GM18508 (cell line): ENCODE measurements around the gene LPP.

Experiments
- ATAC-seq: cut with Tn5 transposase; IDR thresholded peaks from one replicate; pipeline ENCODE4 v1.9.1; 2021; ENCODE audit warnings: moderate number of reproducible peaks; ENCODE audit not compliant: insufficient read depth, unreplicated experiment

The LPP gene

DNA sequence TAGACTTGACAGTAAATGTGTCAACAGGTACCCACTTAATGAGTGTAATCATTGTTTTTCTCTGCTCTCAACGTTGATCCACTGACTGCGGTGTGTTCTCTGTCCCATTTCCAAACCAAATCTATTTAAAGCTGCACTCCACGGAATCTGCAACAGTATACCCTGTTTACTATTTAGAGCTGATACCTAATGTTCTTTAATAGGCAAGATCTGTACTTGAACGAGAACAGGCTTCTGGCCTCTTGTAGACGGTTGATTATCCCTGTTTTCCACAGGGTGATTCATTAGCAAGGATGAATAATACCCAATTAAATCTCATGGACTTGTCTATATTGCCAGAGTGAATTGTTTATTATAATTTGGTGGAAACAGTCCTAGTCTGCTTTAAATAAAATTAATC, 189.9 kb downstream of the LPP start:
- ATAC-seq: no peak

DNA sequence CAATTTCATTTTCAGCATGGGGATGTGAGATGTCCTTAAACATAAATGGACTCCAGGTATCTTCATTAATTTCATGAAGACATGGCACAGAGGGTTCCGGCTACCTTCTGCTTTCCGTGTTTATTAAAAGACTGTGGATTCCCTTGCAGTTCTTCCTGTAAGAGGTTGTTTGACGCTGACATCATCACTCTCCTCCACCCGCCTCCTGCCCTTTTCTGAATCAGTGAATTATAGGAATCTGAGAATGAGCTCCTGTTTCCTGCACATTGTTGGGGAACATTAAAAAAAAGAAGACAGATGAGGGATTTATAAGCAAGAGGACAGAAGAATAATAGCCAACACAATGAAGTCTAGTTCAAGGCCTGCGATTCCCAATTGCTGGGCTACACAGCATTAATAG, 191.3 kb downstream of the LPP start:
- ATAC-seq: no peak

GRCh38 chr3:188348435-188349244, 194.7 kb downstream of the LPP start:
- no peak for ATAC-seq

DNA sequence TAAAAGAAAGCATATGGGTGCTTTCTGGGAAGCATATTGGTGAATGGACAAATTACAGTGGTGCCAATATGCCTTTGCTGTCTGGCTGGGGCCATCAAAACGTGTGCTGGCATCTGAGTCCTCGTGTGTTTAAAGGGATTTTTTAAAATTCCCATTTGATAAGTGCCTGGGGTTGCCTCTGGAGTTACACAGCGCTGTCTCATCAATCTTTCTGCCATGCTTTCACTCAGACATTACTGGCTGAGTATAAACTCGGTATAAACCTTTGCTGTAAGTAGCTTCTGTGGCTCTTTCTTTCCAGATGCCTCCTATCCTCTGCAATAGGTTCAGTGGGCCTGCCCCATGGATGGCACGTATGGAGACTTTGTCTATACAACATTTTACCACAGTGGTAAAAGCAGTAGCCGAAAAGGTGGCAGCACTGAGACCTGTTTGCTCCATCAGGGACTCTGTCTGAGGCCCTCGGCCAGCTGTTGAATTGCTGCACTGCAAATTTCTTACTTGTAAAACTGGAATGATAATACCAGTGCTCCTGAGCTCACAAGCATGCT, 195.5 kb downstream of the LPP start:
- ATAC-seq: no peak

- ATAC-seq: no peak
Observed at GRCh38 chr3:188349933-188350332, 196.0 kb downstream of the LPP start.

- no peak for ATAC-seq
Observed at GRCh38 chr3:188350961-188351360, 197.0 kb downstream of the LPP start.

GRCh38 chr3:188351648-188352047, 197.7 kb downstream of the LPP start:
- no peak for ATAC-seq

DNA sequence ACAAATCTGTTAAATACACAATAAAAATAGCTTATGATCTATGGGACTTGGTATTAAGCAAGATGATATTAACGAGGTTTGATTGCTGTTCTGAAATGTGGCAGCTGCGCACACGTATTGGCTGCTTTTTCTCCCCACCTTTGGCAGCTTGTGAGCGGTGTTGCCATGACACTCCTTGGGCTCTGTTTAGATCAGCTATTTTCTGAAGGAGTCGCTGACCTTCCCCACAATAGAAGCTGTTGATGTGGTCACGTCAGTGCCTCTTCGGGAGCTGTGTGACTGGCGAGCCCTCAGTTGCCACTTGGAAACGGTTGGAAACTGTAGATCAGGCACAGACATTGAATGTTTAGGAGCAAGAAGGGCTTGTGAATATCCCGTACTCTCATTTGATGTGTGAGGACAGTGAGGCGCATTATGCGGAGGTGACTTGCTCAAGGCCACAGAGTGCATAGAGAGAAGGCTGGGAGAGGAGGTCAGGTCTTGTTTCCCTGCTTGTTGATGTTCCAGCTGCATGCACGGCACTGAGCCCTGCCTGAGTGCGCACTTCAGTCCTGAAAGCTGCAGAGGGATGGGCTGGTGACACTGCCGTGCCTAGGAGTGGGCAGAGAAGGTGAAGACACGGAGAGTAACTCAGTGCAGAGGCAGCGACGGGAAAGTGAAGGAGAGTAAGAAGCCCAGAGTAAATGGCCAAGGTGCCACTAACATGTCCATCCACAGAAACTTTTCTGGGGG, 198.4 kb downstream of the LPP start:
- ATAC-seq: no peak

- ATAC-seq: no peak
Observed at GRCh38 chr3:188353426-188353825, 199.5 kb downstream of the LPP start.

DNA sequence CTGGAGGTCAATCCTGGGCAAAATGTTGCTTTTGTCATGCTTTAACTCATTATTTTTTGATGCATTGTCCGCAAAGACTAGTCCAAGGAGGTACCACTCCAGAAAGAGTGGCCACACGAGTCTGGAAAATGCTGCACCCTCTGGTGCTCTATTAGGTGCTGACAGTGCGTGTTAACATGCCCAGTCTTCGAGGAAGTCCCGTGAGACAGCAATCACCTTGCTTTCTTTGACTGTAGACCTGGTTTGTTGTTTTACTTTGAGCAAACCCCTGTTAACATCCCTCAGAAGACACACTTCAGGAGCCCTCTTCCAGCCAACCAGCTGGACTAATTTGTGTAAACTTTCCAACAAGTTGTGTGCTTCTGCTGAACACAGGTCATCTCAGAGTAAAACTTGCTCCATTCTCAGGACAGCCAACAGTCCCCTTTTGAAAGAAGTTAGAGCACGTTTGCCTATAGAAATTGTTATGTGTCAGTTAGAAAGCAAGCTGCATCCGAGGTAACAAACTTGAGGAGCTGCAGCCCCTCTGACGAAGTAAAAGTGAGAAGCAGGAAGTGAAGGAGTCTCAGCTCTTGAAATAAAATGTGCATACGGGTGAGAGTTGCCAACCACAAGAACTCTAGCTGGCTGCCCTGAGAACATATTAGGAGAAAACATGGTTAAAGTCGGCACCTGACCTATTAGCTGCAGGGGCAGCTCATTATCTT, 205.0 kb downstream of the LPP start:
- no peak for ATAC-seq

DNA sequence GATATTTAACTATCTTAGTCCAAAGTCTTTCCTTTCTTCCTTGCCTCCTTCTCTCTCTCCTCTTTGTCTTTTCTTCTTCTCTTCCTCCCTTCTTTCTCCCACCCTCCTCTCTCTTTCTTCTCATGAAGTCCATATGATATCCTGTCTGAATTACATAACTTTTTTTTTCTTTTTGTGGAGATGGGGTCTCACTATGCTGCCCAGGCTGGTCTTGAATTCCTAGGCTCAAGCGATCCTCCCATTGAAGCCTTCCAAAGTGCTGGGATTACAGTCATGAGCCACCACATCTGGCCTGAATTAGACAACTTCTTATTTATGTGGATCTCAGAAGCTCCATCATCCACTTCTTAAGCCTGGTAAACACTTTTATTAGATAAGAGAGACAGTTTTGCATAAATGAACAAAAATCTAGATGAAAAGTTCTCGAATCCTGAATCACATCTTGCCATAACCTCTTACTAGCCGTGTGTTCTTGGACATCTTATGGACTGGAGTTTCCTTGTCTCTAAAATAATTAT, 206.5 kb downstream of the LPP start:
- no peak for ATAC-seq

DNA sequence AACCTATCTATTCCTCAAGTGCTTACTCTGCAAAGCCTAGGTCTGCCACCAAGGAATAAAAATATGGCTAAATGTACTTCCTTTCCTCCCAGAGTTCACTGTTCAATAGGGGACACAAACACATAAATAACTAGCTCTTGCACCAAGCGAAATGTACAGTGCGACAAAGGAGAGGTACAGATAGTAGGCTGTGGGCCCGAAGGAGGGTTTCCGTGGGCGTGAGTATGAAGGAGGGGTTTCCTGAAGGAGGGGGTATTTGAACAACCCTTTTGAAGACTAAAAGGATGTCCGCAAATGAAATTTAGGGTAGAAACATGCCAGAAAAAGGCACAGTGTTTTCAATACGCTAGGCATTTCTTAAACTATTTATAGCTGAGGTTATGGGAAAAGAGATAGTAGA, 207.9 kb downstream of the LPP start:
- ATAC-seq: no peak

DNA sequence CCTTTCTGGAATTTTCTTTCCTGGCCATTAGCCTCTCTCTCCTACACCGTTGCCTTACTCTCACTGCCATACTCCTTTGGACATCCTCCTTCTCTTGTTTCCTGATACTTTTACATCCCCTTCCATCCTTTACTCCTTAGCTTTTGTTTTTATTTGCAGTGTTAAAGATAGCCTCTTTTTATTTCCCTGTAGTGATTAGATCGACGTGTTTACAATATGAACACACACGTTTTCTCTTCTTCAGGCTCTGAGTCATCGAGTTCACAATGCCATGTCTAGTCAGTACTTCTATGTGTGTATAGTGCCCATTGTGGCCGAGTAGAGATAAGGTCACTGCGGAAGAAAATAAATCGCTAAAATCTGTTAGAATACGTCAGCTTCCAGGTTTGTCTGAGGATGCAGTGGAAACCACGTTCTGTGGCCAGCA, 208.5 kb downstream of the LPP start:
- no peak for ATAC-seq

DNA sequence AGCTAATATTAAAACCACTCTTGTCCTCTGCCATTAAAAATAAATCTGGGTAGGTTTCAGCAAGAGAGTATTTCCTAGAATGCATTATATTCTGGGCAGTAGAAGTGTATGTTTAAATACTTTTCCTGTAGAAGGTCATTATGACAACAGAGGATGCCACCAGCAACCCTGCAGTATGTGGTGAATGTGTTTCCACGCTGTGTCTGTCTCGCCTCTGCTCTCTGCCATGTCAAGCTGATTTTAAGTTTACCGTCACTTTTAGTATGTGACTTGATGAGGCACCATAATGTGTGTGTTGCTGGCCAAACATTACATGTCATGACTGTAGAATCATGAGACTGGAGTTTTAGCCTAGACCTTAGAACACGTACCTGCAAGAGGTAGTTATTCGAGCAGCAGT, 211.2 kb downstream of the LPP start:
- ATAC-seq: no peak

DNA sequence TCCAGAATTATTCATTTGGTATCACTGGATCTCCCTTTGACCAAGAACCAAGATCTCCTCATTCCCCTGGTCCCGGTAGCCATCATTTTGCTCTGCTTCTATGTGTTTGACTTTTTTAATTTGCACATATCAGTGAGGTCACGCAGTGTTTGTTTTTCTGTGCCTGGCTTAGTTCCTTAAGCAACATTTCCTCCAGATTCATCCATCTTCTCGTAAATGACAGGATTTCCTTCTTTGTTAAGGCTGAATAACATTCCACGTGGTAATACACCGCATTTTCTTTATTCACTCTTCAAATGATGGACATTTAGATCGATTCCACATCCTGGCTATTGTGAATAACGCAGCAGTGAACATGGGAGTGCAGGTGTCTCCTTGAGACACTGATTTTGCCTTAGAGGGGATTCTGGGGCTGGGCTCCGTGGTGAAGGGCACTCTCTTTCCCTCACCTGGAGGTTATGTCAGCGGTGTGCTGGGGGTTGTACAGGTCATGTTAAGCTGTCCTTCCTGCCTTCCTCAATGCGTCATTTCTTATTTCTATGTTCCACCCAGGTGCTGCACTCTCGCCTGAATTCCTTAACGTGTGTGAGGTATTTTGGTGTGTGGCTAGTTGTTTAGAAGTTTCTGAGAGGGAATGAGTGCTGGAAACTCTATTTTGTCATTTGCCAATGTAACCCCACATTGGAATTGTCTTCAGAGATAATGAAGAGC, 212.2 kb downstream of the LPP start:
- no peak for ATAC-seq

GRCh38 chr3:188367678-188368077, 213.7 kb downstream of the LPP start:
- no peak for ATAC-seq

DNA sequence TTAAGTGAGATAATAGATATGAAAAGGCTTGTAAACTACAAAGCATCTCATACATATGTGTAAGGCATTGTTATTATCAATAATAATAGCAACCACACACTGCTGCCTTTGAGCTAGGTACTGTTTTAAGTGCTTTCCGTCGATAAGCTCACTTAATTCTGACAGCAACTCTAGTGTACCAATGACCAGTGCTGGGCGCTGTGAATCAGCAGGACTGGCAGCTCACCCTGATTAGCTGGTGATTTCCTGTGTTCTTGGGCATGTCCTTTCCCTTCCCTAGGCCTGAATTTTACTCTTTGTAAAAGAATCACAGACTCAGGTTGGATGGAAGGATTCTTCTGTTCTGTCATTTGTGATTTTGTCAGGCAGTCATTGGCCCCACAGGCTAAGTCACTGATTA, 215.6 kb downstream of the LPP start:
- ATAC-seq: no peak

GRCh38 chr3:188370081-188370830, 216.3 kb downstream of the LPP start:
- no peak for ATAC-seq

GRCh38 chr3:188378786-188379185, 224.8 kb downstream of the LPP start:
- no peak for ATAC-seq
